Measurements from ENCODE around the gene MEIS3.

DNA sequence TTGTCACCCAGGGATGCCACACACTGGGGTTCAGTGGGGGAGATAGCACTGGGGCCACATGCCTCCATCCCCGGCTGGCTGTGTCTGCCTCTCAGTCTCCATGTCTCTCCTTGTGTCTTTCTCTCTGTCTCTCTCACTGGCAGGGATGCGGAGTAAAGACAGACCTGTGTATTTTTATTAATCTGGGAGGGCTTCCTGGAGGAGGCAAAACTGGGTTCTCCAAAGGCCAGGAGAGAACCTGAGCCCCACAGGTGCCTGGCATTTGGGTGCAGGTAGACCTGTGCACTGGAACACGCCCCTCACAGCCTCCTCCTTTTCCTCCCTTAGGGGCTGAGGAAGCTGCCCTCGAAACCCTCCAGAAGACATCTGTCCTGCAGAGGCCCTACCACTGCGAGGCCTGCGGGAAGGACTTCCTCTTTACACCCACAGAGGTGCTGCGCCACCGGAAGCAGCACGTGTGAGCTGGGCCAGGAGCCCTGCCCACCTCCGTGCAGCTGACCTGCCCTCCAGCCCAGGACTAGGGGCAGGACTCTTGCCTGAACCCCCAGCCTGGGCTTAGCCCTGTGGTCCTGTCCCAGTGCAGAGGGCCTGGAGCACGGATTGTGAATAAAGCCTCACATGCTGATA is 37.6 kb downstream of the MEIS3 start:
- TF ChIP-seq EZH2phosphoT487 (IDR thresholded peaks at IDR 0.05; ENCODE audit: borderline replicate concordance, low read depth, low read length), result no peak
- TF ChIP-seq, protein P1, sequence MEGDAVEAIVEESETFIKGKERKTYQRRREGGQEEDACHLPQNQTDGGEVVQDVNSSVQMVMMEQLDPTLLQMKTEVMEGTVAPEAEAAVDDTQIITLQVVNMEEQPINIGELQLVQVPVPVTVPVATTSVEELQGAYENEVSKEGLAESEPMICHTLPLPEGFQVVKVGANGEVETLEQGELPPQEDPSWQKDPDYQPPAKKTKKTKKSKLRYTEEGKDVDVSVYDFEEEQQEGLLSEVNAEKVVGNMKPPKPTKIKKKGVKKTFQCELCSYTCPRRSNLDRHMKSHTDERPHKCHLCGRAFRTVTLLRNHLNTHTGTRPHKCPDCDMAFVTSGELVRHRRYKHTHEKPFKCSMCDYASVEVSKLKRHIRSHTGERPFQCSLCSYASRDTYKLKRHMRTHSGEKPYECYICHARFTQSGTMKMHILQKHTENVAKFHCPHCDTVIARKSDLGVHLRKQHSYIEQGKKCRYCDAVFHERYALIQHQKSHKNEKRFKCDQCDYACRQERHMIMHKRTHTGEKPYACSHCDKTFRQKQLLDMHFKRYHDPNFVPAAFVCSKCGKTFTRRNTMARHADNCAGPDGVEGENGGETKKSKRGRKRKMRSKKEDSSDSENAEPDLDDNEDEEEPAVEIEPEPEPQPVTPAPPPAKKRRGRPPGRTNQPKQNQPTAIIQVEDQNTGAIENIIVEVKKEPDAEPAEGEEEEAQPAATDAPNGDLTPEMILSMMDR (conservative IDR thresholded peaks at IDR 0.05; ENCODE audit: low read length), result no peak
